ENCODE data around the gene PRTN3.
A peak's percentile ranks its signal among the peaks of the same experiment; 100 is the strongest.
"Not testable (repeated sequence)": the region's sequence is repeated elsewhere in the genome, so short reads cannot be mapped to it uniquely, and the experiment has no call there.

The PRTN3 gene

DNA sequence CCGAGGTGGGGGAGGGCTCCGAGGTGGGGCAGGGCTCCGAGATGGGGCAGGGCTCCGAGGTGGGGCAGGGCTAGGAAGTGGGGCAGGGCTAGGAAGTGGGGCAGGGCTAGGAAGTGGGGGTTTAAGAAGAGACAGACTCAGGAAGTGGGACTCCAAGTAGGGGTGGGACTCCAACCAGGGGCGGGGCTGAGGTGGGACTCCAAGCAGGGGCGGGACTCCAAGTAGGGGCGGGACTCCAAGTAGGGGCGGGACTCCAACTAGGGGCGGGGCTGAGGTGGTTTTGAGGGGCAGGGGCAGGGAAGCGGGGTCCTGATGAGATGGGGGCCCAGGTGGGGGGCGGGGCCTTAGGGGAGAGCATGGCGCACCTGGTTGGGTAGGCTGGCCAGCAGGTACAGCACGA lies 32.3 kb downstream of the PRTN3 start:
- peak; percentile 31 for DNase-seq (ENCODE audit: extremely low read depth, low read depth)
- TF ChIP-seq, protein P1, sequence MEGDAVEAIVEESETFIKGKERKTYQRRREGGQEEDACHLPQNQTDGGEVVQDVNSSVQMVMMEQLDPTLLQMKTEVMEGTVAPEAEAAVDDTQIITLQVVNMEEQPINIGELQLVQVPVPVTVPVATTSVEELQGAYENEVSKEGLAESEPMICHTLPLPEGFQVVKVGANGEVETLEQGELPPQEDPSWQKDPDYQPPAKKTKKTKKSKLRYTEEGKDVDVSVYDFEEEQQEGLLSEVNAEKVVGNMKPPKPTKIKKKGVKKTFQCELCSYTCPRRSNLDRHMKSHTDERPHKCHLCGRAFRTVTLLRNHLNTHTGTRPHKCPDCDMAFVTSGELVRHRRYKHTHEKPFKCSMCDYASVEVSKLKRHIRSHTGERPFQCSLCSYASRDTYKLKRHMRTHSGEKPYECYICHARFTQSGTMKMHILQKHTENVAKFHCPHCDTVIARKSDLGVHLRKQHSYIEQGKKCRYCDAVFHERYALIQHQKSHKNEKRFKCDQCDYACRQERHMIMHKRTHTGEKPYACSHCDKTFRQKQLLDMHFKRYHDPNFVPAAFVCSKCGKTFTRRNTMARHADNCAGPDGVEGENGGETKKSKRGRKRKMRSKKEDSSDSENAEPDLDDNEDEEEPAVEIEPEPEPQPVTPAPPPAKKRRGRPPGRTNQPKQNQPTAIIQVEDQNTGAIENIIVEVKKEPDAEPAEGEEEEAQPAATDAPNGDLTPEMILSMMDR (IDR thresholded peaks at IDR 0.05; ENCODE audit: low read depth, low read length), result no peak

DNA sequence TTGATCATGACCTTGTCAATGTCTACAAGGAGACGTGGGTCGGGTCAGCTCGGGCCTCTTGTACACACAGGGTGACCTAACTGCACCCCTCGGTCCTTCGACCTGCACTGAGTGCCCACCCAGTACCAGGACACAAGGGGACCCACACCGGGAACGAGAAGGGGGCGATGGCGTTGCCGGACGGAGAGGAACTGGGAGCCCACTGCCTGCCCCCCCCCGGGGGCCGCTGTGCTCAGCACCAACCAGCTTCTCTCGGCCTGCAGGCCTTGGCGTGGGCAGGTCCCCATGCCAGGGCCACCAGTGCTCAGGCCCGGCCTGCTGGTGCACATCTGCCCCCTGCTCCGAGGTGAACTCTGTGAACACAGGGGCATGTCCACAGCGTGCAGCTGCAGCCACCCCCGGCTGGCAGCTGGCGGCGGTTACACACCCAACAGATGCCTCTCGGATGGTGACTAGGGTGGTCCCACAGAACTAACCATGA lies 32.8 kb downstream of the PRTN3 start:
- TF ChIP-seq, protein P1 (IDR thresholded peaks at IDR 0.05; ENCODE audit: low read depth, low read length), result no peak
- DNase-seq (ENCODE audit: extremely low read depth, low read depth), result no peak

DNA sequence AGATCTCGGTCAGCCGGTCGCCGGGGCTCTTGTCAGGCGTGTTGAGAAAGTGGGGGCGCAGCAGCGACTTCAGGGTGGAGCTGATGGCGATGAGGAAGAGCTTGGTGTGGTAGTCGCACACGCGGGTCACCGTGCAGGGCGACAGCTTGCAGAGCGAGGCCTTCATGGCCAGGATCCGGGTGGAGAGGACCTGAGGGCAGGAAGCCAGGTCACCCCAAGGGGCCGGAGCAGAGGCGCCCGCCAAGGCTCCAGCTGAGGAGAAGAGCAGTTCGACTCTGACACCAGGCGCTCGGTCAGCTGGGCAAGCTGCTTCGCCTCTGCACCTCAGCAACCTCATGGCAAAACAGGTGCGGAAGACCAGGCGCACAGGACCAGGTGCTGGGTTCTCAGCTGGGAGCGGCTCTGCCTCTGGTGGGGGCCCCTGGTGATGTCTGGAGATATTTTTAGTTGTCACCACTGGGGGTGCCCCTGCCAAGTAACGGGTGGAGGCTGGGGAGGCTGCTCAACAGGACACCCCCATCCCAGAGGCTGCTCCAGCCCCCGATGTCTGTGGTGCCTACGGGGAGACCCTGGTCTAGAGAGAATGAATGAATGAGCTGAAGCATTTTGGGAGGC lies 34.6 kb downstream of the PRTN3 start:
- TF ChIP-seq, protein P1 (IDR thresholded peaks at IDR 0.05; ENCODE audit: low read depth, low read length), result no peak
- DNase-seq (ENCODE audit: extremely low read depth, low read depth), result no peak

DNA sequence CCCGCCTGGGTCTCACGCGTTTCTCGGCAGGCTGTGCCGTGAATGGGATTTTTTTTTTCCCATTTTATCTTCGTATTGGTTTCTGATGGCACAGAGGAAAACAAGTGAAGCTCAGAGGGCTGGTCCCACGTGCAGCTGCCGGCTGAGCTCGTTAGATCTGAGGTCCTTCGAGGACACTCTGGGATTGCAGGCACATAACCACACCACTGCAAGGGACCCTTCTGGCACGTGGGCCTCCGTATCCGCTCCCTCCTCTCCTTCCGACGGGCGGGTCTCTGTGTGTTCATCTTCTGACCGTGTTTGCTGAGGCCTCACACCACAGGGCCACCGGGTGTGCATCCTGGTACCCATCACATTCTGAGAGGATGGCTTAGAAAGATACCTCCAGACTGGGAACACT lies 35.3 kb downstream of the PRTN3 start:
- TF ChIP-seq, protein P1 (IDR thresholded peaks at IDR 0.05; ENCODE audit: low read depth, low read length), result no peak
- DNase-seq (ENCODE audit: extremely low read depth, low read depth), result no peak

DNA sequence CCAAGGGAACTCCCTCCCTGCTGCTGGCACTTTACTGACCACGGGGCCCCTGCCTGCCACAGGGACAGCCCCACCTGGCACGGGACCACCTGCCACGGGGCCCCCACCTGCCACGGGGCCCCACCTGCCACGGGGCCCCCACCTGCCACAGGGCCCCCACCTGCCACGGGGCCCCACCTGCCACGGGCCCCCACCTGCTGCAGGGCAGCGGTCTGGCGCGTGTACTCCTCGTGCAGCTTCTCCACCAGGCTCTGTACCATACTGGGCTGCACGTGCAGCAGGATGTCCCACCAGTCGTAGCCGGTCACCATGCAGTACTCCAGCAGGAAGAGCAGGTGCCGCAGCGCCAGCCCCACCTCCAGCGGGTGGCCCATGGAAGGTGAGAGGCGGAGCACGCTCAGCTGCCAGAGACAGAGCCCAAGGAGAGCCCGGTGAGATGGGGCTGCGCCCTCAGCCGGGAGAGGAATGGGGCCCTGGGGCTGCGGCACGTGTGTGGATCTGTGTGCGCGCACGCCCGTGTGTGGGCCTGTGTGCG lies 36.0 kb downstream of the PRTN3 start:
- TF ChIP-seq, protein P1 (IDR thresholded peaks at IDR 0.05; ENCODE audit: low read depth, low read length), result no peak
- DNase-seq (ENCODE audit: extremely low read depth, low read depth), result no peak

DNA sequence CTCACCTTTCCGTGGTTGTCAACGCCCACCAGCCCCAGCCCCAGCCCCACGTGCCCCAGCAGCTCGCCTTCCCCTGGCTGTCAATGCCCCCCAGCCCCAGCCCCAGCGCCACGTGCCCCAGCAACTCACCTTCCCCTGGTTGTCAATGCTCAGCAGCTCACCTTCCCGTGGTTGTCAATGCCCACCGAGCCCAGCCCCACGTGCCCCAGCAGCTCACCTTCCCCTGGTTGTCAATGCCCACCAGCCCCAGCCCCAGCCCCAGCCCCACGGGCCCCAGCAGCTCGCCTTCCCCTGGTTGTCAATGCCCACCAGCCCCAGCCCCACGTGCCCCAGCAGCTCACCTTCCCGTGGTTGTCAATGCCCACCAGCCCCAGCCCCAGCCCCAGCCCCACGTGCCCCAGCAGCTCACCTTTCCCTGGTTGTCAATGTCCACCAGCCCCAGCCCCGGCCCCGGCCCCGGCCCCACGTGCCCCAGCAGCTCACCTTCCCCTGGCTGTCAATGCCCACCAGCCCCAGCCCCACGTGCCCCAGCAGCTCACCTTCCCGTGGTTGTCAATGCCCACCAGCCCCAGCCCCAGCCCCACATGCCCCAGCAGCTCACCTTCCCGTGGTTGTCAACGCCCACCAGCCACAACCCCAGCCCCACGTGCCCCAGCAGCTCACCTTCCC lies 37.3 kb downstream of the PRTN3 start:
- not testable (repeated sequence) for DNase-seq (ENCODE audit: extremely low read depth, low read depth)

DNA sequence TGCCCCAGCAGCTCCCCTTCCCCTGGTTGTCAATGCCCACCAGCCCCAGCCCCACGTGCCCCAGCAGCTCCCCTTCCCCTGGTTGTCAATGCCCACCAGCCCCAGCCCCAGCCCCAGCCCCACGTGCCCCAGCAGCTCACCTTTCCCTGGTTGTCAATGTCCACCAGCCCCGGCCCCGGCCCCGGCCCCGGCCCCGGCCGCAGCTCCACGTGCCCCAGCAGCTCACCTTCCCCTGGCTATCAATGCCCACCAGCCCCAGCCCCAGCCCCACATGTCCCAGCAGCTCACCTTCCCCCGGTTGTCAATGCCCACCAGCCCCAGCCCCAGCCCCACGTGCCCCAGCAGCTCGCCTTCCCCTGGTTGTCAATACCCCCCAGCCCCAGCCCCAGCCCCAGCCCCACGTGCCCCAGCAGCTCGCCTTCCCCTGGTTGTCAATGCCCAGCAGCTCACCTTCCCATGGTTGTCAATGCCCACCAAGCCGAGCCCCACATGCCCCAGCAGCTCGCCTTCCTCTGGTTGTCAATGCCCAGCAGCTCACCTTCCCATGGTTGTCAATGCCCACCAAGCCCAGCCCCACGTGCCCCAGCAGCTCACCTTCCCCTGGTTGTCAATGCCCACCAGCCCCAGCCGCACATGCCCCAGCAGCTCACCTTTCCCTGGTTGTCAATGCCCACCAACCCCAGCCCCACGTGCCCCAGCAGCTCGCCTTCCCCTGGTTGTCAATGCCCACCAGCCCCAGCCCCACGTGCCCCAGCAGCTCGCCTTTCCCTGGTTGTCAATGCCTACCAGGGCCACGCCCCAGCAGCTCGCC lies 38.2 kb downstream of the PRTN3 start:
- DNase-seq (ENCODE audit: extremely low read depth, low read depth), result not testable (repeated sequence)

All from AG09319 (cell line).